GM19043 (cell line): Measurements from ENCODE around the gene HSCB.
"Not testable (repeated sequence)": the region's sequence is repeated elsewhere in the genome, so short reads cannot be mapped to it uniquely, and the experiment has no call there.

Experiments used
- ATAC-seq: cut with Tn5 transposase; IDR thresholded peaks from one replicate; pipeline ENCODE4 v1.9.1; 2021; ENCODE audit warnings: low read depth; ENCODE audit not compliant: unreplicated experiment

HSCB gene

DNA sequence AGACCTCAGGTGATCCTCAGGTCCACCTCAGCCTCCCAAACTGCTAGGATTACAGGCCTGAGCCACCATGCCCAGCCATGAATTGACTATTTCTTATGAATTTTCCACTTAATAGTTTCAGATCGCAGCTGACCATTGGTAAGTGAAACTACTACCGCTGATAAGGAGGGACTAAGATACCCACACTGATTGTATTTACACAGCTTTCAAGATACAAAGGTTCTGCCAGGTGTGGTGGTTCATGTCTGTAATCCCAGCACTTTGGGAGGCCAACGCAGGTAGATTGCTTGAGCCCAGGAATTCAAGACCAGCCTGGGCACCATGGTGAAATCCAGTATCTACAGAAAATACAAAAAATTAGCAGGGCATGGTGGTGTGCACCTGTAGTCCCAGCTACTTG lies 4.1 kb upstream of the HSCB start:
- ATAC-seq, result no peak

DNA sequence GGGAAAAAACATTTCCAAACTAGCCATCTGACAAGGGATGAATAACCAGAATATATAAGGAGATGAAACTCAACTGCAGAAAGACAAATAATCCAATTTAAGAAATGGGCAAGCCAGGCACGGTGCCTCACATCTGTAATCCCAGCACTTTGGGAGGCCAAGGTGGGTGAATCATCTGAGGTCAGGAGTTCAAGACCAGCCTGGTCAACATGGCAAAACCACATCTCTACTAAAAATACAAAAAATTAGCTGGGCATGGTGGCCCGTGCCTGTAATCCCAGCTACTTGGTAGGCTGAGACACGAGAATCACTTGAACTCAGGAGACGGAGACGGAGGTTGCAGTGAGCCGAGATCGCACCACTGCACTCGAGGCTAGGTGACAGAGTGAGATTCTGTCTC lies 3.0 kb upstream of the HSCB start:
- ATAC-seq, result not testable (repeated sequence)

DNA sequence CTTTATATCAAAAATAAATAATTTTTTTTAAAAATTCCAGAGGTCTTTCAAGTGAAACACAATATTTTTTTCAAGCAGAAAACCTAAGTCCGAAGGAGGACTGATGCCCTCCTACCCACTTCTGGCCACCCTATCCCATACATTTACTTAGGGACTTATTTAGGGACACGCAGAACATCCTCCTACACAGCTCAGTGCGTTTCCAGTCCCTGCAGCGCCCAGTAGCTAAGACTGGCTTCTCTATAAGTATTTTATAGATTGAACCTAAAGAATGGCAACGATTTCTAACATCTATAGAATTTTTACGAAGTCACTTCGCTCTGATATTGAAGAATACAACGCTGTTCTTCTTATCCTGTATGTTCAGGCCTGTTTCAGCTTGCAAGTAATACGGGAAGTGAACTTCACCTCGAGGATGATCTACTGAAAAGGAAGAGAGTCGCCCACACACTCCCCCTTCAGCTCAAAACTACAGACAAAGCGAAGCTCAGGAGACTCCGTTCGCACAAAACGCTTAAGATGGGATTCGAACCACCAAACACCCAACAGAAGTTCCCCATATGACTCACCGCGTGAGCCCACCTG lies 547 bp upstream of the HSCB start:
- no peak for ATAC-seq

DNA sequence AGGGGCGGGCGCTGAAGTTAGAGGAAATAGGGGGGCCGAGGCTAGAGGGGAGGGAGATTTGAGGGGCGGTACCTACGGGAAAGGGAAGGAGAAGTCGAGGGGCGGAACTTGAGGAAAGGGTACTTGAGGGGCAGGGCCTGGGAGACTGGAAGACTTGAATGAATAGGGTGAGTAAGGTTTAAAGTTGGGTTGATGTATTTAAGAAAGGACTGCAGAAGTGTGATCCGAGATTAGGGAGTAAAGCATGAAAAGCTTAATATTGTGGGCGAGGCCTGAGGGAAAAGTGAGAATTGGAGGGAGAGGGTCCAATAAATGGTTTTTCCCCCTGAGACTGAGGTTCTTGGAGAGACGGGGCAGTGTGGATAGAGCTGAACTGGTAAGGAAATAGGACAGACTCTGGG lies 723 bp downstream of the HSCB start:
- no peak for ATAC-seq

DNA sequence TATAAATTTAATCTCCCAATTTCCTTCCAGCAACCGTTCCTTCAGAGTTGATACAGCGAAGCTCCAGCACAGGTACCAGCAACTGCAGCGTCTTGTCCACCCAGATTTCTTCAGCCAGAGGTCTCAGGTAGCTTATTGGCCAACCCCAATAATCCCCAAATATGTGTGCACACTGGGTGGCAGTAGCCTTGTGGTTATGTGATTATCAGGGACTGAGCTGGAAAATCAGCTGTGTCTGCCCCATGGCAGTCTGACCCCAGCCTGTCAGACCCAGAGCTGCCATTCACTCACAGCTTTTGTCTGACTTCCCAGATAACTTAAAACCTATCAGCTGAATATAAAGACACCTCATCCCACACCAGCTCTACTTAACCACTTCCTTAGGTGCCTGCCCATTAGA lies 2.0 kb downstream of the HSCB start:
- no peak for ATAC-seq

DNA sequence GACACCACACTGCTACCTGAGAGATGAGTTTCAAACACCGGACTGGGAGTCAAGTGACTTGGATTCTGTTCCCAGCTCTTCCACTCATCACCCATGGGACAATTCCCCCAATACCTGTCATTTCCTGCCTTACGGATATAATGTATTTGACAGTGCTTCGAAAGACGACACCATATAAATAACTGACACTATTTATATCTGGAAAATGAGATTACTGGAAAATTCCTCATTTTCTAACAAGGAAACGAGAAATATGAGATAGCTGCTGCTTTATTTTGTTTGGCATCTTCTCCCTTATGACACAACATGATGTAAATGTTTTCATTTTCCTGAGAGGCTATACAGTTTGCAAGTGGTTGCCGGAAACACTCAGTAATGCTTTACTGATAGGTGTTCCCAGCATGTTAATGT lies 8.6 kb downstream of the HSCB start:
- ATAC-seq, result no peak

DNA sequence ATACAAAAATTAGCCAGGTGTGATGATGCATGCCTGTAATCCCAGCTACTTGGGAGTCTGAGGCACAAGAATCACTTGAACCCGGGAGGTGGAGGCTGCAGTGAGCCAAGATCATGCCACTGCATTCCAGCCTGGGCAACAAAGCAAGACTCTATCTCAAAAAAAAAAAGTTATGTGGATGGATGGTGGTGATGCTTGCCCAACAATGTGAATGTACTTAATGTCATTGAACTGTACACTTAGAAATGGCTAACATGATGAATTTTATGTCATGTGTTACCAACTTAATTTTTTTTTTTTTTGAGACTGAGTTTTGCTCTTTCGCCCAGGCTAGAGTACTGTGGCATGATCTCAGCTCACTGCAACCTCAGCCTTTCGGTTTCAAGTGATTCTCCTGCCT lies 12.7 kb downstream of the HSCB start:
- not testable (repeated sequence) for ATAC-seq

DNA sequence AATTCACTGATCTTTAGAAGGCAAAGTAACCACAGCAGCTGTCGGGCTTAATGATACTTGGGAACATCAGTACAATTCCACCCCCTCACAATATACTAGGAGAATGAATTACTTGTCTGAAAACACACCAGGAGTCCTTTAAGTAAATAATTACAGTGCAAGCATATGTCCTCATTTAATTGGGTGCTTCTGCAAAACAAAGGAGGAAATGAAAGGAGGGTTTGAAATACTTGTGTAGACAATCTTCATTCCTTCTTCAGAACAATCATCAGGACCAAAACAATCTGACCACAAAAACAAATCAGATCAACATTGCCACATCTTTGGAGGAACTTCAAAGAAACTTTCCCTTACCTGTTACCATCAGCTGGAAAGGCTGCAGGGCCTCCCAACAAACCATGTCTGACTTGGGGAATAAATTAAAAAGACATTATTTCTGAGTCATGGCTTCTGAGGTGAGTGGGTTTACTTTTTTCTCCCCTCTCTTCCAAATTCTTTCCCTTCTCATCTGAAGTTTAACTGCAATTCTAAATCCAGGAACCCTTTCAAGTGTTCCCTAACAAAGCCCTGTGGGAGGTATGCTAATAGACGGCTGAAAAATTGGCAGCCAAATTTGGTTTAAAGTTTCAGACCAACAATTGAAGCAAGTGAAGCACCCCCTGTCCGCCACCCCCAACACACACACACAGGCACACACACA lies 18.2 kb downstream of the HSCB start:
- ATAC-seq, result no peak

DNA sequence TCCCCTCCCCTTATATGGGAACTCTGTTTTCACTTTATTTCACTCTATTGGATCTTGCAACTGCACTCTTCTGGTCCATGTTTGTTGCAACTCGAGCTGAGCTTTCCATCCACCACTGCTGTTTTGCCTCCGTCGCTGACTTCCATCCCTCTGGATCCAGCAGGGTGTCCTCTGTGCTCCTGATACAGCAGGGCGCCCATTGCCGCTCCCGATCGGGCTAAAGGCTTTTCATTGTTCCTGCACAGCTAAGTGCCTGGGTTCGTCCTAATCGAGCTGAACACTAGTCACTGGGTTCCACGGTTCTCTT lies 19.6 kb downstream of the HSCB start:
- no peak for ATAC-seq

DNA sequence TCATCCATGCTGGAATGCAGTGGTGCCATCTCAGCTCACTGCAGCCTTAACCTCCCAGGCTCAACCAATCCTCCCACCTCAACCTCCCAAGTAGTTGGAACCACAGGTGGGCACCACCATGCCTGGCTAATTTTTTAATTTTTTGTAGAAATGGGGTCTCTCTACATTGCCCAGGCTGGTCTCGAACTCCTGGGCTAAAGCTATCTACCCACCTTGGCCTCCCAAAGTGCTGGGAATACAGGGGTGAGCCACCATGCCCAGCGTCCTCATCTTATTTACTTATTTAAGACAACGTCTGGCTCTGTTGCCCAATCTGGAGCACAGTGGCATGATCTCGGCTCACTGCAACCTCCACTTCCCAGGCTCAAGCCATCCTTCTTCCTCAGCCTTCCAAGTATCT lies 20.2 kb downstream of the HSCB start:
- ATAC-seq, result not testable (repeated sequence)

DNA sequence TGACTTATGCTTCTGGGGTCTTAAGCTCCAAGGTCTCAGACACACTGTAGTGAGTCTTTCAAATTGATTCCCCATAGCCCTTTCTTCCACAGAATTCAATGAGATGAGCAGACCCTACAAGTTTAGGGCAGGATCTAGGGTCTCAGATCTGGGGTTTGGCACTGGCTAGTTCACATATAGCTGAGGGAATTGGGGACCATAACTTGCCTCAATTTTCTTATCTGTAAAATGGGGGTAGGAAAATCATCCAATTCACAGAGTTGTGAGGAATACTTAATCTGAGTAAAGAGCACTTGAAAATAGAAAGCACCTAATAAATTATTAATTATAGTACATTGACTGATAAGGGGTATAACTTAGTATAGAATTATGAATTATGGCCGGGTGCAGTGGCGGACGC lies 24.8 kb downstream of the HSCB start:
- ATAC-seq, result no peak

DNA sequence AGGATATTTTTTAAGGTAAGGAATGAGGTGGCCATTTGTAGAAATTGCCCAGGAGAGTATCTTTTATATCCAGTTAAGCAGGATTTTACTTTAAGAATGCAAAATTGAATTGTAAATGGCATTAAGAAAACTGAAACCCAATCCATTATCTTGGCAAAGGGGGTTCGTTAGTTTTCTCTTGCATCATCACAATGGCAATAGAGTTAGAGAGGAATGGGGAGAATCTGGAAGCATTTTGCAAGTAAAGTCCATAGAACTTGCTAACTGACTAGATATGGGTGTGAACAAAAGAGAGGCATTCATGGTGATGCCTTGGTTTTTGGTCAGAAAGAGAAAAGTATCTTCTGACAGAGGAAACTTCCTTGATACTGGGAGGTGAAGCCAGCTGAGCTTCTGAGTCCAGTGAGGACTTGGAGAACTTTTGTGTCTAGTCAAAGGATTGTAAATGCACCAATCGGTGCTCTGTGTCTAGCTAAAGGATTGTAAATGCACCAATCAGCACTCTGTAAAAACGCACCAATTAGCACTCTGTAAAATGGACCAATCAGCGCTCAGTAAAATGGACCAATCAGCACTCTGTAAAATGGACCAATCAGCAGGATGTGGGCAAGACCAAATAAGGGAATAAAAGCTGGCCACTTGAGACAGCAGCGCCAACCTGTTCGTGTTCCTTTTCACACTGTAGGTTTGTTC lies 27.0 kb downstream of the HSCB start:
- ATAC-seq, result no peak

DNA sequence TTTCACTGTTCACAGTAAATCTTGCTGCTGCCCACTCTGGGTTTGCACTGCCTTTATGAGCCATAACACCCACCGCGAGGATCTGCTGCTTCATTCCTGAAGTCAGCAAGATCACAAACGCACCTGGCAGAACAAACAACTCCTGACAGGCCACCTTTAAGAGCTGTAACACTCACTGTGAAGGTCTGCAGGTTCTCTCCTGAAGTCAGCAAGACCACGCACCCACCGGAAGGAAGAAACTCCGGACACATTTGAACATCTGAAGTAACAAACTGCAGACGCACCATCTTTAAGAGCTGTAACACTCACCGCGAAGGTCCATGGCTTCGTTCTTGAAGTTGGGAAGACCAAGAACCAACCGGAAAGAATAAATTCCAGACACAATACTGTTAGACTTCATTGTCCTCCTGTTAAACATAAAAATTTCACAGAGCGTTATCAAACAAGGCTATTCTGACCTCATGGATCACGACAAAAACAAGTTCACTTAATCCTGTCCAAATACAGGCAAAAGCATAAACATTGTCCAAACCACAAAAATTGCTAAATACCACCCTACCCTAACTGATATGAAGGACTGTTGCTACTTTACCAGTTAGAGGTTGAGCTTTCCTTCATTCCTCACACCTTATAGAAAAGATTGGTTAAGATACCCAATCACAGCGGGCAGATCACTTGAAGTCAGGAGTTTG lies 27.7 kb downstream of the HSCB start:
- ATAC-seq, result no peak

DNA sequence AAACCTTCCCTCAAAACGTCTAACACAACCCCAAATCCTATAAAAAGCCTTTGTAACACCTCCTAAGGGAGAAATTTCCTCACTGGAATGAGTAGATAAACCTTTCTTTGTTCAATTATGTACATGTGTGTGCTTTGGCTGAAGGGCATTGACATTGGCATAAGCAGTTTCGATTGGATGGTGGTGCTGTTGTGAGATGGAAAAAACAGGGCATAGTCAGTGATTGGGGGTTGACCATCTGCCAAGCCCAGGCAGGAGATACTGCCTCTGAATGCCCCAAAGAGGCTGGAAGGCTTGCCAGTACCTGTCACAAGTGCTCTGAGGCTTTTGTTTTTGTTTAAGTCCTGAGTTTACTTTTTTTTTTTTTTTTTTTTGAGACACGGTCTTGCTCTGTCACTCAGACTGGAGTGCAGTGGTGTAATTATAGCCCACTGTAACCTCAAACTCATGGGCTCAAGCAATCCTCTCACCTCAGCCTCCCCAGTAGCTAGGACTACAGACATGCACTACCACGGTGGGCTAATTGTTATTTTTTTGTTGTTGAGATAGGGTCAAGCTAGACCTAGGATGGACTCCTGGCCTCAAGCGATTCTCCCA lies 29.5 kb downstream of the HSCB start:
- ATAC-seq, result no peak

DNA sequence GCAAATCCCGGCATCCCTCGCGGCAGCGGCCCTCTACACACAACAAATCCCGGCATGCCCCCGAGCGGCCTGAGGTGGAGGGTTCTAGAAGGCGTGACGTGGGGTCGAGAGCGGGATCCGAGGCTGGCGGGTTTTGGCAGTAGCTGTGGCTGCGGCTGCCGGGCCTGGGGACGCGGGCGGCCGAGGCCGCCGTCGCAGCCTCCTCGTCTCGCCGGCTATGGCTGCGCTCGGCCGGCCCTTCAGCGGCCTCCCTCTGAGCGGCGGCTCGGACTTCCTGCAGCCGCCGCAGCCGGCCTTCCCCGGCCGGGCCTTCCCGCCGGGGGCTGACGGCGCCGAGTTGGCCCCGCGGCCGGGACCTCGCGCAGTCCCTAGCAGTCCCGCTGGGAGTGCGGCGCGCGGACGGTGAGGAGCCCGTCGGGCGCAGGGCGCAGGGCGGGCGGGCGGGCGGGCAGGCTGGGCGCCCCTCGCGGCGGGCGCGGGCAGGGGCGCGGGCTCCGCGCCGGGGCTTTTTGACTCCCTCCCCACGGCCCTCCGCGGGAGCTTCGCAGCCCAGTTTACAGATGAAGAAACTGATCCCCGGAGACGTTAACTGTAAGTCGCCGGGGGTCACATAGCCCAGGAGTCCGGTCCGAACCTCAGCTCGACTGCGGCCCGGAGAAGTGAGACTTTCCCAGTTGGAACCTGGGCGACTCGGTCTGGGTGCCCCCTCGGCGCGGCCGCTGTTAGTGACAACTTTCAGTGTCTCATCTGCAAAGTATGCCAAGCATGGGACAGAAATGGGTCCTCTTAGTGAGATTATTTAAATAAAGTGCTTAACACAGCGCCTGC lies 31.0 kb downstream of the HSCB start, which contains the start of gene CCDC117:
Gene CCDC117 (plus strand): TSS at position 63 of the 828 bp plus-strand sequence. CDS start 155 bp downstream, at position 218.
- ATAC-seq, result peak; percentile 89

DNA sequence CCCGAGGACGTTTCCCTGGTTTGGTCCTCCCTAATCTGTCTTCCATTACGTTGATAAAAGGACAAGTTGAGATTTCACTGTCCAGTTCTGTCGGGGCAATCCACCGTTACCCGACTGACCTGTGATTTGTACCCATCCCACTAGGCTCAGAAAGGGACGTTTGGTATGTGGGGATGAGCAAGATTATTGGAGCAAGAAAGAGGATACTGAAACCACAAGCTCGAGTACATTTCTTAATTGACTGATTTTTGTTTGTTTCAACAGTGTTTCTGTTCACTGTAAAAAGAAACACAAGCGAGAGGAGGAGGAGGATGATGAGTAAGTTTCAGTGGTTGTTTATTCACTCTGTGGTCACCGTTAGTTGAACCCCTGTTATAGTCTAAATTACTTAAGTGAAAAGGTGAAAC lies 31.6 kb downstream of the HSCB start:
- ATAC-seq, result no peak

DNA sequence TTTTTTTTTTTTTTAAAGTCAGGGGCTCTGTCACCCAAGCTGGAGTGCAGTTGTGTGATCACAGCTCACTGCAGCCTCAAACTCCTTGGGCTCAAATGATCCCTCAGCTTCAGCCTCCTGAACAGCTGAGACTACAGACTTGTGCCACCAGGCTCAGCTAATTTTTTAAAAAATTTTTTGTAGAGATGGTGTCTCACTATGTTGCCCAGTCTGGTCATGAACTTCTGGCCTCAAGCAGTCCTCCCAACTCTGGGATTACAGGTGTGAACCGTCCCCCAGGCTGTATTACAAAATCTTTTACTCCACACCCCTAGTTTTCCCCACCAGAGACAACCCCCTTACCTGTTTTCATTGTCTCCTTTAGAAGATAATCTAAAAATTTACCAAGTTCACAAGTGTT lies 32.5 kb downstream of the HSCB start:
- no peak for ATAC-seq

DNA sequence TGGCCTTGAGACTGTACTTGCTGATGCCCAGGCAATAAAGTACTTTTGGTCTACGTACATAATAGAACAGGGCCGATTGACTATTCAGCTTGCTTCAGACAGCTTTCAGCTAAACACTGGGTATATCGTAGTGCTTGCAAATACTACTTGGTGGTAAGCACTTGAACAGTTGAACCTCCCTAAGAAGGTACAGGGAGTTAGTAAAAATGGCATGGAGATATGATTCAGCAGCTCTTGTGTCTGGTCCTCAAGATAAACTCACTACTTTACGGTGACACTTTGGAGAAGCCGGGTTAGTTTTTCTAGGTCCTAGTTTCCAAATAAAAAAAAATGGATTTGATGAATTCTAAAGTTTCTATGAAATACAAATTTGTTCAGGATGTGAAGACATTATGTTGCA lies 38.0 kb downstream of the HSCB start:
- ATAC-seq, result no peak

DNA sequence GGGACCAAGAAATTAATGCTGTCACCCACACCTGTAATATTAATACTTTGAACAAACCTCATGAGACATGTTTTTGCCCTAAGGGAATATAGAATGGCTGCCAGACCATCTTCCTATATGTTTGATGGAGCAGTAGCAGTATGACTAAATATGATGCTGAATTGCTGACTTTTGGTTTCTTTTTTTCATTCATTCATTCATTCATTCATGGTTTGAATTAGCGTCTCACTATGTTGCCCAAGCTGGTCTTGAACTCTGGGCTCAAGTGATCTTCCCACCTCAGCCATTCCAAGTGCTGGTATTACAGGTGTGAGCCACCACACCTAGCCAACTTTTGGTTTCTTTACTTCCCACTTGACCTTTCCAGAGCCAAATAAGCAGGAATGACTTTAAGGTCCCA lies 38.5 kb downstream of the HSCB start:
- ATAC-seq, result no peak
